GM12878 (cell line): ENCODE data around the gene ERP44. TPM values are rescaled to one million over a fixed set of nuclear protein-coding genes. Genes with fewer than 3 reads are reported as not detected.

ENCODE experiments used
- ATAC-seq: fragments of 200-7000 bp; cut with Tn5 transposase; 3 replicates; pipeline ENCODE4 v1.9.1; 2020; ENCODE audit warnings: mild to moderate bottlenecking, moderate library complexity
- BruUV-seq: library from RNA; stranded (reverse); fragments of 400-500 nt; replicated peaks from 2 replicates; lab custom pipeline; 2021; lab: Mats Ljungman, UMichigan
- CTCF ChIA-PET: fragments of 300-600 bp; sonication (Branson Sonifier 250); formaldehyde crosslinking; extraction: SDS; loops from one replicate; lab custom pipeline; 2021; ENCODE audit warnings: inconsistent platforms; lab: Yijun Ruan, JAX
- POLR2A ChIA-PET: fragments of 350-600 bp; formaldehyde crosslinking; extraction: SDS; loops from one replicate; lab custom pipeline; 2021; ENCODE audit warnings: inconsistent platforms; lab: Charles Lee
- RAD21 ChIA-PET: fragments of 300-600 bp; sonication (Branson Sonifier 250); formaldehyde crosslinking; loops from one replicate; lab custom pipeline; 2023; ENCODE audit warnings: antibody characterized with exemption; ENCODE audit not compliant: unreplicated experiment; lab: Charles Lee
- SMC1A ChIA-PET: fragments of 300-600 bp; sonication (Branson Sonifier 250); formaldehyde crosslinking; loops from one replicate; lab custom pipeline; 2023; ENCODE audit not compliant: unreplicated experiment, uncharacterized antibody; lab: Charles Lee
- DNase-seq: peaks from one replicate; pipeline ENCODE4 v3.0.0-alpha.2; 2011; ENCODE audit warnings: low read depth, low spot score
- FAIRE-seq: peaks from 3 replicates; lab custom pipeline; 2011; peaks lifted over from hg19 to GRCh38; lab: Jason Lieb, UNC
- H2AFZ ChIP-seq: 2 replicates; pipeline ENCODE4 v1.6.0; 2011; ENCODE audit warnings: low read depth, low read length, control low read depth; ENCODE audit not compliant: control insufficient read depth
- H3K27ac ChIP-seq: 2 replicates; pipeline ENCODE4 v1.5.1; 2011; ENCODE audit warnings: control low read depth; ENCODE audit not compliant: control insufficient read depth, insufficient read depth
- H3K27me3 ChIP-seq, 2 experiments: replicated peaks in 1 of 2; 2 replicates each; pipeline versions ENCODE4 v1.6.0 to v1.6.1; 2011; ENCODE audit warnings: low read length in 1 of 2; ENCODE audit not compliant: control insufficient read depth in 2 of 2, insufficient read depth in 2 of 2
- H3K36me3 ChIP-seq, 2 experiments: 2 replicates each; pipeline ENCODE4 v1.5.1; 2011; ENCODE audit warnings: low read length in 1 of 2; ENCODE audit not compliant: control insufficient read depth in 2 of 2, insufficient read depth in 2 of 2
- H3K4me1 ChIP-seq: 2 replicates; pipeline ENCODE4 v1.6.1; 2011; ENCODE audit warnings: mild to moderate bottlenecking, low read length, moderate library complexity, mixed read lengths; ENCODE audit not compliant: control insufficient read depth, insufficient read depth
- H3K4me2 ChIP-seq: 2 replicates; pipeline ENCODE4 v1.6.0; 2011; ENCODE audit warnings: control low read depth; ENCODE audit not compliant: control insufficient read depth, insufficient read depth
- H3K4me3 ChIP-seq: fragments of 200-600 bp; sonication (generic); 2 replicates; pipeline ENCODE4 v1.5.1; 2016
- H3K79me2 ChIP-seq: 2 replicates; pipeline ENCODE4 v1.6.0; 2011; ENCODE audit warnings: low read length; ENCODE audit not compliant: control insufficient read depth, insufficient read depth
- H3K9ac ChIP-seq: 2 replicates; pipeline ENCODE4 v1.8.0; 2011; ENCODE audit warnings: low read length, control low read depth, mixed read lengths; ENCODE audit not compliant: control insufficient read depth, insufficient read depth
- H3K9me3 ChIP-seq: replicated peaks from 3 replicates; pipeline ENCODE4 v1.5.1; 2011; ENCODE audit warnings: mild to moderate bottlenecking, low read length; ENCODE audit not compliant: control insufficient read depth, insufficient read depth
- H4K20me1 ChIP-seq: 2 replicates; pipeline ENCODE4 v1.6.0; 2011; ENCODE audit not compliant: control insufficient read depth, insufficient read depth
- JUNB ChIP-seq: IDR thresholded peaks from 2 replicates; pipeline ENCODE4 v1.6.1; 2016; ENCODE audit warnings: antibody characterized with exemption, mild to moderate bottlenecking
- MTA2 ChIP-seq: fragments of 450-650 bp; IDR thresholded peaks from 2 replicates; pipeline ENCODE4 v1.6.1; 2016; ENCODE audit warnings: low read depth, mild to moderate bottlenecking, moderate library complexity
- PML ChIP-seq: IDR thresholded peaks from 2 replicates; pipeline ENCODE4 v1.6.1; 2012; ENCODE audit warnings: low read length, inconsistent platforms
- RFX5 ChIP-seq: IDR thresholded peaks from 2 replicates; pipeline ENCODE4 v1.6.1; 2011; ENCODE audit warnings: low read depth, low read length, improper control_type of control experiment
- SMARCA5 ChIP-seq: fragments of 450-650 bp; IDR thresholded peaks from 2 replicates; pipeline ENCODE4 v1.6.1; 2017; ENCODE audit warnings: mild to moderate bottlenecking
- WGBS: methylation state at CpG from one replicate; pipeline ENCODE4 v1.1.6; 2016; ENCODE audit warnings: low lambda C conversion rate; ENCODE audit not compliant: insufficient replicate concordance, insufficient coverage; ENCODE audit errors: missing lambda C conversion rate; 5-methylcytosine and 5-hydroxymethylcytosine counted together
- in situ Hi-C: fragments of 300-500 bp; cut with MboI; formaldehyde crosslinking; loops from 9 replicates; pipeline ENCODE4 v1.14.3; 2018; ENCODE audit warnings: mixed read lengths
- intact Hi-C: fragments of 100-400 bp; cut with micrococcal nuclease; formaldehyde crosslinking; loops from one replicate; pipeline ENCODE4 v1.14.2; 2022; ENCODE audit not compliant: unreplicated experiment
- polyA plus RNA-seq, 11 experiments: library from polyadenylated mRNA; depleted of rRNA in 4 of 11; unstranded in 6 of 11; stranded (reverse) in 5 of 11; fragments of >200 nt; fragmentation: Nextera tagmentation in 4 of 11; fragmentation: Illumina TruSeq in 1 of 11; extraction: Ambion mirVana in 4 of 11; extraction: Trizol in 1 of 11; gene quantifications; 1 replicate in 1 of 11; 2 replicates in 10 of 11; pipeline versions ENCODE4 v1.2.1 to v1.2.3, GENCODE V29; 2011 to 2016; ENCODE audit warnings: inconsistent platforms in 2 of 11, missing spikeins in 2 of 11, low read depth in 1 of 11
- total RNA-seq, 4 experiments: library from RNA; depleted of rRNA in 3 of 4; stranded (reverse); fragments of >200 nt in 3 of 4; fragmentation: Illumina TruSeq in 1 of 4; extraction: Trizol in 1 of 4; gene quantifications; 2 replicates each; pipeline versions ENCODE4 v1.2.1 to v1.2.3, GENCODE V29; 2013 to 2021
- TF ChIP-seq, protein P1 (sequence below): fragments of 450-650 bp; IDR thresholded peaks from 2 replicates; pipeline ENCODE4 v1.6.1; 2018; ENCODE audit warnings: mild to moderate bottlenecking, low read depth, moderate library complexity; ENCODE audit not compliant: partially characterized antibody
- TF ChIP-seq, protein P2 (sequence below): fragments of 450-650 bp; IDR thresholded peaks from 2 replicates; pipeline ENCODE4 v1.6.1; 2017; ENCODE audit warnings: mild to moderate bottlenecking, low read depth, inconsistent platforms; ENCODE audit not compliant: poor library complexity, severe bottlenecking
- TF ChIP-seq, protein P3 (sequence below): IDR thresholded peaks from 2 replicates; pipeline ENCODE4 v1.6.1; 2011; ENCODE audit warnings: low read depth, low read length, improper control_type of control experiment, borderline replicate concordance

ERP44 gene
- total and polyA plus RNA-seq, 10 of the 15 experiments (the other 5 are each of a cell fraction or from before 2014, with no cell fraction given), result 11.5 to 52.4 (median 20.2) TPM

DNA sequence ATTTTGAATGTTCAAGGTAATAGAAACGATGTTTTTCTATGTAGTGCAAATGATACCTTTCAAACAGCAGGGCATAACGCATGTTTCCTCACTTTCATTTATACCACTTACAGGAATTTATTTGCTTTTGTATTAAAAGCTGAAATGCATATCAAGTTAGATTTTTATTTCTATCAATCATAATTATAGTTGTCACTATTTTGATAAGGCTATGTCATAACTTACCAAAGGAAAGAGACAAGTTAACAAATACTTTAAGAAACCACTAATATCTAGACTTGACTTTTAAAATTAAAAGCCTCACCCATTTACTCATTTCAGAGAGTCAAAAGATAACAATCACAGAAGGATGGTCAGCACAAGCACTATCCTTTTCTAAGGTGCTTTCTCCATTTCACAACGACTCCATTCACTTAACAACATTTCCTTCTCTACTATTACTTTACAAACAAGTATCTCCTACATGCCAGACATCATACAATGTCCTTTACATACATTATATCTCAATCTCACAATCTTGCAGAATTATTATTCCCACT, 12.6 kb downstream of the ERP44 start:
- Histone ChIP-seq H3K4me1 (peaks cover 32% of the 10 kb centered on the region), H3K36me3 (no peaks in the 10 kb centered on the region), H3K4me2 (no peak overlapping the region), H3K4me3 (no peak overlapping the region), H4K20me1 (0 out of 2 replicates have a peak, but pooled peaks cover 2% of the 10 kb centered on the region), H2AFZ (no peak overlapping the region), H3K9me3 (no peaks in the 10 kb centered on the region), H3K27me3 (no peaks in the 10 kb centered on the region), H3K9ac (no peak overlapping the region), H3K79me2 (peaks cover 90% of the 10 kb centered on the region), H3K27ac (peak overlapping the region; percentile 13; the same call in 1 of the 2 replicates)
- peak; percentile 42; the same call in 1 of the 2 replicates for TF ChIP-seq JUNB
- TF ChIP-seq RFX5, result no peak
- 0 out of 2 replicates have a peak, but pooled peaks have one; percentile 2 for TF ChIP-seq PML
- in situ Hi-C loops (no loop called here), intact Hi-C loops (no loop called here)
- 0 out of 3 replicates have a peak, but pooled peaks have one; percentile 1 for ATAC-seq
- ChIA-PET RAD21 (interaction anchor here (0.7 to 4.5 kb wide), 3 partner anchors 9 to 133 kb away, joined by 3 to 39 read pairs (median 3); no protein-coding TSS in a partner anchor), CTCF (interaction anchor here (1.1 to 5.4 kb wide), 4 partner anchors 9 to 263 kb away, joined by 3 to 35 read pairs (median 4); partner anchors contain the start of gene ERP44), POLR2A (interaction anchor here (1.7 kb wide), 1 partner anchor 10 kb away, joined by 7 read pairs; no protein-coding TSS in a partner anchor), SMC1A (interaction anchor here (1.0 to 5.2 kb wide), 4 partner anchors 10 to 27 kb away, joined by 3 to 63 read pairs (median 38); no protein-coding TSS in a partner anchor)
- no peak for FAIRE-seq
- BruUV-seq, result no TSS peak
- 67% methylated on average over 3 of the region's 3 CpGs for WGBS
- no peak for DNase-seq

DNA sequence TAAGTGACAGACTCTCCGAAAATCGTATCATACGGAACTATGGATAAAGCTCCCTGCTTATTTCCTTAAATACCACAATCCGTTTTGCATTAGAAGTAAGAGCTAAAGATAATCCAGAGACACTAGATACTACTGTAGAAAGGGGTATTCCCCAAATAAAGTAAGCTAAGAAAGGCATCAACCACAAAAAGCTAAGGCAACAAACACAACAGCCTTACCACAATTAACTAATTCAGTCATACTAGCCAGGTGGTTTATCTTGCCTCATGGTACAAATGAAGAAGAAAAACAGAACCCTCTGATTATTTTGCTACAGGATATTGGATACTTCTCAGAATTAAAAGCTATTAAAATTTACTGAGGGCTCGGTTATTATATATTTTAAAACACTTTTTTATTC, 14.1 kb downstream of the ERP44 start:
- RAD21 ChIA-PET, result interaction anchor here (0.6 to 4.5 kb wide), 15 partner anchors 10 to 840 kb away, joined by 3 to 39 read pairs (median 5); no protein-coding TSS in a partner anchor
- H3K79me2 ChIP-seq, result peaks cover 93% of the 10 kb centered on the region
- intact Hi-C loops, result loop anchor here (1.0 to 5.0 kb wide), 3 partner anchors 15 to 262 kb away; partner anchors contain the start of genes INVS and NR4A3
- DNase-seq (peak; percentile 71), ATAC-seq (peak; percentile 86), FAIRE-seq (peak; percentile 56)
- POLR2A ChIA-PET, result interaction anchor here (0.8 to 1.4 kb wide), 6 partner anchors 10 to 260 kb away, joined by 3 to 4 read pairs (median 3); no protein-coding TSS in a partner anchor
- H3K27me3 ChIP-seq, result no peaks in the 10 kb centered on the region
- H3K9ac ChIP-seq, result no peak overlapping the region
- SMC1A ChIA-PET, result interaction anchor here (0.7 to 5.2 kb wide), 15 partner anchors 8 to 907 kb away, joined by 3 to 63 read pairs (median 4); no protein-coding TSS in a partner anchor
- no peak overlapping the region for H2AFZ ChIP-seq
- peaks cover 32% of the 10 kb centered on the region for H3K4me1 ChIP-seq
- H3K4me3 ChIP-seq, result no peak overlapping the region
- no peaks in the 10 kb centered on the region for H3K36me3 ChIP-seq
- WGBS, result under 1% methylated on average over 5 of the region's 5 CpGs
- CTCF ChIA-PET, result interaction anchor here (0.7 to 5.4 kb wide), 10 partner anchors 11 to 900 kb away, joined by 3 to 35 read pairs (median 4); partner anchors contain the start of gene ERP44
- BruUV-seq, result no TSS peak
- no peaks in the 10 kb centered on the region for H3K9me3 ChIP-seq
- in situ Hi-C loops, result no loop called here
- peak overlapping the region; percentile 94 for H3K27ac ChIP-seq
- H4K20me1 ChIP-seq, result 0 out of 2 replicates have a peak, but pooled peaks cover 2% of the 10 kb centered on the region
- H3K4me2 ChIP-seq, result peak overlapping the region; percentile 96
- TF ChIP-seq SMARCA5 (0 out of 2 replicates have a peak, but pooled peaks have one; percentile 68), MTA2 (peak; percentile 94)
- TF ChIP-seq, protein P1, sequence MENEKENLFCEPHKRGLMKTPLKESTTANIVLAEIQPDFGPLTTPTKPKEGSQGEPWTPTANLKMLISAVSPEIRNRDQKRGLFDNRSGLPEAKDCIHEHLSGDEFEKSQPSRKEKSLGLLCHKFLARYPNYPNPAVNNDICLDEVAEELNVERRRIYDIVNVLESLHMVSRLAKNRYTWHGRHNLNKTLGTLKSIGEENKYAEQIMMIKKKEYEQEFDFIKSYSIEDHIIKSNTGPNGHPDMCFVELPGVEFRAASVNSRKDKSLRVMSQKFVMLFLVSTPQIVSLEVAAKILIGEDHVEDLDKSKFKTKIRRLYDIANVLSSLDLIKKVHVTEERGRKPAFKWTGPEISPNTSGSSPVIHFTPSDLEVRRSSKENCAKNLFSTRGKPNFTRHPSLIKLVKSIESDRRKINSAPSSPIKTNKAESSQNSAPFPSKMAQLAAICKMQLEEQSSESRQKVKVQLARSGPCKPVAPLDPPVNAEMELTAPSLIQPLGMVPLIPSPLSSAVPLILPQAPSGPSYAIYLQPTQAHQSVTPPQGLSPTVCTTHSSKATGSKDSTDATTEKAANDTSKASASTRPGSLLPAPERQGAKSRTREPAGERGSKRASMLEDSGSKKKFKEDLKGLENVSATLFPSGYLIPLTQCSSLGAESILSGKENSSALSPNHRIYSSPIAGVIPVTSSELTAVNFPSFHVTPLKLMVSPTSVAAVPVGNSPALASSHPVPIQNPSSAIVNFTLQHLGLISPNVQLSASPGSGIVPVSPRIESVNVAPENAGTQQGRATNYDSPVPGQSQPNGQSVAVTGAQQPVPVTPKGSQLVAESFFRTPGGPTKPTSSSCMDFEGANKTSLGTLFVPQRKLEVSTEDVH, result no peak
- TF ChIP-seq, protein P2, sequence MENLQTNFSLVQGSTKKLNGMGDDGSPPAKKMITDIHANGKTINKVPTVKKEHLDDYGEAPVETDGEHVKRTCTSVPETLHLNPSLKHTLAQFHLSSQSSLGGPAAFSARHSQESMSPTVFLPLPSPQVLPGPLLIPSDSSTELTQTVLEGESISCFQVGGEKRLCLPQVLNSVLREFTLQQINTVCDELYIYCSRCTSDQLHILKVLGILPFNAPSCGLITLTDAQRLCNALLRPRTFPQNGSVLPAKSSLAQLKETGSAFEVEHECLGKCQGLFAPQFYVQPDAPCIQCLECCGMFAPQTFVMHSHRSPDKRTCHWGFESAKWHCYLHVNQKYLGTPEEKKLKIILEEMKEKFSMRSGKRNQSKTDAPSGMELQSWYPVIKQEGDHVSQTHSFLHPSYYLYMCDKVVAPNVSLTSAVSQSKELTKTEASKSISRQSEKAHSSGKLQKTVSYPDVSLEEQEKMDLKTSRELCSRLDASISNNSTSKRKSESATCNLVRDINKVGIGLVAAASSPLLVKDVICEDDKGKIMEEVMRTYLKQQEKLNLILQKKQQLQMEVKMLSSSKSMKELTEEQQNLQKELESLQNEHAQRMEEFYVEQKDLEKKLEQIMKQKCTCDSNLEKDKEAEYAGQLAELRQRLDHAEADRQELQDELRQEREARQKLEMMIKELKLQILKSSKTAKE, result peak; percentile 90
- TF ChIP-seq, protein P3, sequence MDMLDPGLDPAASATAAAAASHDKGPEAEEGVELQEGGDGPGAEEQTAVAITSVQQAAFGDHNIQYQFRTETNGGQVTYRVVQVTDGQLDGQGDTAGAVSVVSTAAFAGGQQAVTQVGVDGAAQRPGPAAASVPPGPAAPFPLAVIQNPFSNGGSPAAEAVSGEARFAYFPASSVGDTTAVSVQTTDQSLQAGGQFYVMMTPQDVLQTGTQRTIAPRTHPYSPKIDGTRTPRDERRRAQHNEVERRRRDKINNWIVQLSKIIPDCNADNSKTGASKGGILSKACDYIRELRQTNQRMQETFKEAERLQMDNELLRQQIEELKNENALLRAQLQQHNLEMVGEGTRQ, result no peak
